ENCODE measurements around the gene RNF222. TPM values are rescaled to one million over a fixed set of nuclear protein-coding genes. Genes with fewer than 3 reads are reported as not detected.

RNF222 gene
- total and polyA plus RNA-seq, 8 donors, result 0.08 to 0.15 (median 0.13) TPM; not detected in 3

DNA sequence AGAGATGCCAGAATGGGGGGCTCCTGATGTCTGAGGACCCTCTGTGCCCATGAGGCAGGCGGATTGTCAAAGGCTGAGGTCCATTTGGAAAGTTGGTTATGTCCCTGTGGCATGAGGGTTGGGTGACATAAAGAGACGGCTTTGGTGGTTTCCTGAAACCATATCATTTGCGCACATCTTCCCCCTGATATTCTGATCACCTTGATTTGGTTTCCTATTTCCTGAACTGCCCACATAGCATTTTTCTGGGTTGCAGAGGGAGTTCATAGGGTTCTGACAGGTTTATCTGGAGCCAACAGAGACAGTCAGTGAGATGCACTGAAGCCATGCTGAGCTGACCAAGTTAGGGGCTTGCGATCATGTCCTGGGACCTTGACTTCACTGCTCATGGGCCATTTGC lies 15.7 kb upstream of the RNF222 start:
- ATAC-seq (no peak), DNase-seq (no peak)
- H3K36me3 ChIP-seq, result no peaks in the 10 kb centered on the region
- intact Hi-C loops (cut with DNase I), result loop anchor here in 1 of 2 donors (10.0 kb wide), 2 partner anchors 331 to 371 kb away; partner anchors contain the start of gene CCDC42
- H3K27me3 ChIP-seq, result no peaks in the 10 kb centered on the region
- H3K27ac ChIP-seq, result peak overlapping the region; percentile 3 to 82
- H3K9me3 ChIP-seq, result no peaks in the 10 kb centered on the region
- H3K4me1 ChIP-seq, result peaks cover 0 to 46% of the 10 kb centered on the region in 2 donors
- peak overlapping the region in 1 of 2 donors; percentile 27 for H3K4me3 ChIP-seq
- TF ChIP-seq, protein P1, sequence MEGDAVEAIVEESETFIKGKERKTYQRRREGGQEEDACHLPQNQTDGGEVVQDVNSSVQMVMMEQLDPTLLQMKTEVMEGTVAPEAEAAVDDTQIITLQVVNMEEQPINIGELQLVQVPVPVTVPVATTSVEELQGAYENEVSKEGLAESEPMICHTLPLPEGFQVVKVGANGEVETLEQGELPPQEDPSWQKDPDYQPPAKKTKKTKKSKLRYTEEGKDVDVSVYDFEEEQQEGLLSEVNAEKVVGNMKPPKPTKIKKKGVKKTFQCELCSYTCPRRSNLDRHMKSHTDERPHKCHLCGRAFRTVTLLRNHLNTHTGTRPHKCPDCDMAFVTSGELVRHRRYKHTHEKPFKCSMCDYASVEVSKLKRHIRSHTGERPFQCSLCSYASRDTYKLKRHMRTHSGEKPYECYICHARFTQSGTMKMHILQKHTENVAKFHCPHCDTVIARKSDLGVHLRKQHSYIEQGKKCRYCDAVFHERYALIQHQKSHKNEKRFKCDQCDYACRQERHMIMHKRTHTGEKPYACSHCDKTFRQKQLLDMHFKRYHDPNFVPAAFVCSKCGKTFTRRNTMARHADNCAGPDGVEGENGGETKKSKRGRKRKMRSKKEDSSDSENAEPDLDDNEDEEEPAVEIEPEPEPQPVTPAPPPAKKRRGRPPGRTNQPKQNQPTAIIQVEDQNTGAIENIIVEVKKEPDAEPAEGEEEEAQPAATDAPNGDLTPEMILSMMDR (IDR thresholded peaks at IDR 0.05), result no peak

DNA sequence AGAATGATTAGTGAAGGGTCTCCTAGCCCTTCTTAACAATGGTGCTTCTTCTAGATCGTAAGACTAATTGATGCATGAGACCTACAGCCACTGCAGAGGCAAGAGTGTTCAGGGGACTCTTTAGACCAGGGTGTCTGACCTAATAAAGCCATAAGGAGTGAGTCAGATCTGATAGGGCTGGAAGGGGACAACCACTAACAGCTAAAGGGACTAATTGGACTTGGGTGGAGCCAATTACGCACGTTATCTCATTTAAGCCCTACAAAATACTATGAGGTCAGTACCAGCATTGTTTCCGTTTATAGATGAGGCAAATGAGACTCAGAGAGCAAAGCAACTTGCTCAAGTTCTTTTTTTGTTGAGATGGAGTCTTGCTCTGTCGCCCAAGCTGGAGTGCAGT lies 14.5 kb upstream of the RNF222 start:
- Histone ChIP-seq H3K4me1 (peaks cover 0 to 34% of the 10 kb centered on the region in 2 donors), H3K9me3 (no peaks in the 10 kb centered on the region), H3K27ac (peak overlapping the region in 1 of 2 donors; percentile 82), H3K4me3 (no peak overlapping the region), H3K36me3 (no peaks in the 10 kb centered on the region), H3K27me3 (no peaks in the 10 kb centered on the region)
- no peak for DNase-seq
- TF ChIP-seq, protein P1 (IDR thresholded peaks at IDR 0.05), result no peak
- ATAC-seq, result no peak
- intact Hi-C loops (cut with DNase I), result loop anchor here in 1 of 2 donors (10.0 kb wide), 2 partner anchors 333 to 373 kb away; partner anchors contain the start of gene CCDC42

DNA sequence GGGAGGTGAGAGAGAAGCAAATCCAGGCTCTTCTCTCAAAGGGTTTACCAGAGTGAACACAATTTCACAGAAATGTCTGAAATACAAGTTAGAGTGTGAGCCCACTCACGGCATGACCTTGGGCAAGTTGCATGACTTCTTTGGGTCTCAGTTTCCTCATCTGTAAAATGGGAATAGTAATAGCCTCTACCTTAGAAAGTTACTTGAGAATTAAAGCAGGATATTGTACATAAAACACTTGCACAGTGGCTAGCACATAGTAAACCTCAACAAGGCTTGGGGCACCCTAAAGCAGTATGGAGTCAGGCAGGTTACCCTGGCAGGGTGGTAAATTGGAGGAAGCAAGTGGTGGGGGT lies 13.2 kb upstream of the RNF222 start:
- no peaks in the 10 kb centered on the region for H3K36me3 ChIP-seq
- no peak for DNase-seq
- H3K4me3 ChIP-seq, result no peak overlapping the region
- H3K4me1 ChIP-seq, result peaks cover 0 to 26% of the 10 kb centered on the region in 2 donors
- TF ChIP-seq, protein P1 (IDR thresholded peaks at IDR 0.05), result no peak
- no peak overlapping the region for H3K27ac ChIP-seq
- H3K9me3 ChIP-seq, result no peaks in the 10 kb centered on the region
- intact Hi-C loops (cut with DNase I), result loop anchor here in 1 of 2 donors (10.0 kb wide), 2 partner anchors 334 to 374 kb away; partner anchors contain the start of gene CCDC42
- H3K27me3 ChIP-seq, result no peaks in the 10 kb centered on the region
- ATAC-seq, result no peak

DNA sequence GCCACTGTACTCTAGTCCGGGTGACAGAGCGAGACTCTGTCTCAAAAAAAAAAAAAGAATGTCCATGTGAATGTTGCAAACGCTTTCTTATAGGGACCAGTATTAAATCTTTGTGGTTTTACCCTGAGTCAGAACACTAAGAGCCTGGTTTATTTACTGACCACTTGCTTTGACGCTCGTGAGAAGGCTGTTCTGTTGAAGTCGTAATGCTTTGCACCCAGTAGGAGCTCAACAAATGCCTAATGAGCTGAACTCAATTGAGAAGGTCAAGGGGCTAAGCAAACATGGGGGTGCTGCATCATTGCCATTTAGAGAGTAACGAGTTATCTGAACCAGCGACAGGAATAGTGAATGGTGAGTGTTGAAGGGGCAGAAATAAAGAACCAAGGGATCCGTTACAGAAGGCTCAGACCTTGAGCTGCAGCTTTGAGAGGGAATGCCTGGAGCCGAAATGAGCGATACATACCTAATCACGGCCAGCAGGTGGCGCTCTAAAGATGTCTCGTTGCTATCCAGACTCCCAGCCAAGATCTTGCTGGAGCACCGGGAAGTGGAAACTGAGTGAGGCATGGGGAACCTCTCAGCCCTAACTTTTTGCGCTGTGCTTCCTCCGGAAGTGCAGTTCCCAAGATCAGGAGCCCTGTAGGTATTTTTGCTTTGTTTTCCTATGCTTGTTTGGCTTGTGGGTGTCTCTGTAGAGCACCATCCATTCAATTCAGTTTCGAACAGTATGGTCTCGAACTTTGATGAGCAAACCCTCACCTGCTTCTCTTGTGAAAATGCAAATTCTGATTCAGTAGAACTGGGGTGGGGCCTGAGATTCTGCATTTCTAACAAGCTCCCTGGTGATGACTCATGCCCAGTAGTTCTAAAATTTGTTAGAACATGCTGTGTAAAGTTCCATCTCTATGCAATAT lies 12.6 kb upstream of the RNF222 start:
- Histone ChIP-seq H3K4me1 (peaks cover 0 to 26% of the 10 kb centered on the region in 2 donors), H3K36me3 (no peaks in the 10 kb centered on the region), H3K9me3 (no peaks in the 10 kb centered on the region), H3K27ac (no peak overlapping the region), H3K27me3 (no peaks in the 10 kb centered on the region), H3K4me3 (no peak overlapping the region)
- intact Hi-C loops (cut with DNase I), result loop anchor here in 1 of 2 donors (10.0 kb wide), 2 partner anchors 335 to 375 kb away; partner anchors contain the start of gene CCDC42
- TF ChIP-seq, protein P1 (IDR thresholded peaks at IDR 0.05), result peak; percentile 73 to 92
- peak; percentile 85 to 93 (median 91) for DNase-seq
- peak; percentile 95 for ATAC-seq

DNA sequence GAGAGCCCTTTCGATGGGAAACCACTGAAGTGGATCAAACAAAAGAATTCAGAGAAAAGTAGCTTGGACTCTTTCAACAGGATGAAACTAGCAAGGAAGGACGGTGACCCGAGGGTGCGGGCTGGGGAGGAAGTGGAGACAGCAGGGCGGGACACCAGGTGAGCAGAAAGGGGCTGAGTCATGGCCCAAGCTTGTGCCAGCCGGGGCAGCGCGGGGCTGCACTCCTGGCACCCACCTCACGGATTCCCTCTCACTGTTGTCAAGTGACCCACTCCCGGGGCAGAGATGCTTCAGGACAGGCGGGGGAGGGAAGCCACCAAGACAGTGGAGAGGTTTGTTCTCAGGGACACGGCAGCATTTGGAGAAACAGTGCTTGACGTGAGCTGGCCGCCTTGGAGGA lies 10.7 kb upstream of the RNF222 start:
- ATAC-seq (peak; percentile 64), DNase-seq (peak in 1 of 4 donors; percentile 81)
- TF ChIP-seq, protein P1 (IDR thresholded peaks at IDR 0.05), result no peak
- no peaks in the 10 kb centered on the region for H3K36me3 ChIP-seq
- no peak overlapping the region for H3K4me3 ChIP-seq
- no peaks in the 10 kb centered on the region for H3K27me3 ChIP-seq
- H3K9me3 ChIP-seq, result no peaks in the 10 kb centered on the region
- no peak overlapping the region for H3K27ac ChIP-seq
- intact Hi-C loops (cut with DNase I), result no loop called here
- peaks cover 0 to 26% of the 10 kb centered on the region in 2 donors for H3K4me1 ChIP-seq
